T-helper 1 cell treated with Interleukin-12 subunit alpha and Interleukin-12 subunit beta and Interleukin-4 antibody, amounts not matched to agents 30 ng/mL and 1 ng/mL, for 36 hours (primary cell): Measurements from ENCODE around the gene EMC10. TPM values are rescaled to one million over a fixed set of nuclear protein-coding genes. Genes with fewer than 3 reads are reported as not detected.
"Not testable (repeated sequence)": the region's sequence is repeated elsewhere in the genome, so short reads cannot be mapped to it uniquely, and the experiment has no call there.

Source experiments
- intact Hi-C: fragments of 100-400 bp; cut with micrococcal nuclease; formaldehyde crosslinking; loops from one replicate; pipeline ENCODE4 v1.15.1; 2024
- total RNA-seq: library from RNA; stranded (reverse); gene quantifications from 2 replicates; pipeline ENCODE4 v1.2.3, GENCODE V29; 2022

EMC10 gene
- total RNA-seq, 1 donor from 2014 or later: 81.9 TPM

- intact Hi-C loops: no loop called here
These were observed 25.7 kb upstream of the EMC10 start for GRCh38 chr19:50450369-50451222.

DNA sequence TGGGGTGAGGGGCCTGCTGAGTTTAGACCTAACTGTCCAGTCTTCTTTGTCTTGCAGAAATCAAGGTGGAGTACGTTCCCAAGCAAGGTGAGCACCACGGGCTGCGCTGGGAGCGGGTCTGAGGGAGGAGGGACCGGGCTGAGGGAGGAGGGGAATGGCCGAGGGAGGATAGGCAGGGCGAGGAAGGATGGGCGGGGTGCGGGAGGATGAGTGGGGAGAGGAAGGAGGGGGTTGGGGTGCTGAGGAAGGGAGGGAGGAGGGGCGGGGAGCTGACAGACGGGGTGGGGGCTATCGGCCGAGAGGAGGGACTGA, 25.1 kb upstream of the EMC10 start:
- intact Hi-C loops: no loop called here

DNA sequence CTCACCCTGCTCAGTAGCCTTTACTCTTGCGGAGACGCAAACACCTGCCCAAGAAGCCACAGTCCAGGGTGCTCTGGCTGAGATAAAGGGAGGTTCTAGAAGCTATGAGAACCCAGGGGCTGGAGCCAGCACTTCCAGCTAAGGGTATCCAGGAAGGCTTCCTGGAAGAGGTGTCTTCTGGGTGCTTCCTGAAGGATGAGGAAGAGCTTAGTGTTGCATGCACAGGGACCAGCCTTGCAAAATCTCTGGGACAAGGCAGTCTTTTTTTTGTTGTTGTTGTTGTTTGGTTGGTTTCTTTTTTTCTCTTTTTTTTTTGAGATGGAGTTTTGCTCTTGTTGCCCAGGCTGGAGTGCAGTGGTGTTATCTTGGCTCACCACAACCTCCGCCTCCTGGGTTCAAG, 23.1 kb upstream of the EMC10 start:
- intact Hi-C loops: no loop called here

DNA sequence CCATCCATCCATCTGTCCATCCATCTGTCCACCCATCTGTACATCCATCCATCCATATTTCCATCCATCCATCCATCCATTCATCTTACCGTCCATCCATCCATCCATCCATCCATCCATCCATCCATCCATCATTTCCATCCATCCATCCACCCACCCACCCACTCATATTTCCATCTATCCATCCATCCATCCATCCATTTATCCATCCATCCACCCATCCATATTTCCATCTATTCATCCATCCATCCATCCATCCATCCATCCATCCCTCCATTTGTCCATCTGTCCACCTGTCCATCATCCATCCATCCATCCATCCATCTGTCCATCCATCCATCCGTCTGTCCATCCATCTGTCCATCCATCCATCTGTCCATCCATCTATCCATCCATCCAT, 20.3 kb upstream of the EMC10 start:
- intact Hi-C loops: no loop called here

GRCh38 chr19:50457300-50457699, 19.0 kb upstream of the EMC10 start:
- intact Hi-C loops: no loop called here

GRCh38 chr19:50458396-50459066, 17.8 kb upstream of the EMC10 start:
- intact Hi-C loops: no loop called here

DNA sequence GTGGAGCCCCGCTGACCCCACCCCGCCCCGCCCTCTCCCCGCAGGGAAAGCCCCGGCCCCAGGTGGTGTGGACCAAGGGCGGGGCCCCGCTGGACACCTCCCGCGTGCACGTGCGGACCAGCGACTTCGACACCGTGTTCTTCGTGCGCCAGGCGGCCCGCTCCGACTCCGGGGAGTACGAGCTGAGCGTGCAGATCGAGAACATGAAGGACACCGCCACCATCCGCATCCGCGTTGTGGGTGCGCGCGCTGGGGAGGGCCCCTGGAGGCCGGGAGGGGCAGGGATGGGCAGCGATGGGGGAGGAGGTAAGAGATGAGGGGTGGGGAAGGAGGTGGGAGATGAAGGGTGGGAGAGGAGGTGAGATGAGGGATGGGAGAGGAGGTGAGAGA, 17.2 kb upstream of the EMC10 start:
- intact Hi-C loops: no loop called here

GRCh38 chr19:50459638-50460037, 16.7 kb upstream of the EMC10 start:
- intact Hi-C loops: no loop called here

GRCh38 chr19:50460161-50460765, 16.0 kb upstream of the EMC10 start:
- intact Hi-C loops: no loop called here

DNA sequence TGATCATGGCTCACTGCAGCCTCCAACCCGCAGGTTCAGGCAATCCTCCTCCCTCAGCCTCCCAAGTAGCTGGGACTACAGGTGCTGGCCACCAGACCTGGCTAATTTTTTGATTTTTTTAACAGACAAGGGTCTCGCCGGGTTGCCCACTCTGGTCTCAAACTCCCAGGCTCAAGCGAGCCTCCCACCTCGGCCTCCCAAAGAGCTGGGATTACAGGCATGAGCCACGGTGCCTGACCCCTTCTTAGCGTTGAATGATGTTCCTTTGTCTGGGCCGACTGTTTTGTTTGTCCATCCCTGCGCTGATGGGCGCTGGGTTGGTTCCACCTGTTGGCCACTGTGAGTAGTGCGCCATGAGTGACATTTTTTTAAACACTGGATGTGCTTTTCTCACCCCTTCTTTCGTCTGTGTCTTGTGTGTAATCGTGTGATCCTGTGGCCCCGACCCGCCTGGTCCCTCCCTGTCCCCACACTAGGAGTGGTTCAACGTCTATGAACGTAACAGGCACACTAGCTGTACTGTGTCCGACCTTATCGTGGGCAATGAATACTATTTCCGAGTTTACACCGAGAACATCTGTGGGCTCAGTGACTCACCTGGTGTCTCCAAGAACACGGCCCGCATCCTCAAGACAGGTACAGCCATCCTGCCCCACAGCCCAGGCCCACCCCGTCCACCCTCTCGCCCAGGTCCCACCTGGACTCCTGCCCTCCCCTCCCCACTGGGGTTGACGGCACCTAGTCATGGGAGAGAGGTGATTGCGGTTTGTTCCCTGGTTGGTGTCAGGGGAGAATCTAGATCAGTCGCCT, 15.0 kb upstream of the EMC10 start:
- intact Hi-C loops: loop anchor here (1.0 kb wide), 4 partner anchors 15 to 132 kb away; partner anchors contain the start of genes EMC10, GARIN5A and KCNC3

- intact Hi-C loops: no loop called here
These were observed 13.3 kb upstream of the EMC10 start for GRCh38 chr19:50462970-50463369.

- intact Hi-C loops: no loop called here
These were observed 12.0 kb upstream of the EMC10 start for GRCh38 chr19:50464348-50464747.

DNA sequence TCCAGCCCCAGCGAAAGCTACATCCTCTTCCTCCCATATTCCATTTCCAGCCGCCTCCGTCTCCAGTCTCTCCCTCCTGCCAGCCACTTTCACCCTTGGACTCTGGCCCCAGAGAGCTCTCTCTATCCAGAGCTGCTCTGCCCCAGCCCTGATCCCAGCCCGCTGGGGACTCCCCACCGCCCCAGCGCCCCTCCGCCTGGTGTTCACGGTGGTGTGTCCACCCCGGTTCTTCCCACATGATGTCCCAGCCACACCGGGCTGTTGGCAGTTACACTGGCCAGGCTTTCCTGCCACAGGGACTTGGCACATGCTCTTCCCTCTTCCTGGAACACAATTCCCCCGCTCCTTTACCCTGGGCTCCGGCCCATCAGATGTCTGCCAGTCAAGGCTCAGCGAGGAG, 11.3 kb upstream of the EMC10 start:
- intact Hi-C loops: no loop called here

DNA sequence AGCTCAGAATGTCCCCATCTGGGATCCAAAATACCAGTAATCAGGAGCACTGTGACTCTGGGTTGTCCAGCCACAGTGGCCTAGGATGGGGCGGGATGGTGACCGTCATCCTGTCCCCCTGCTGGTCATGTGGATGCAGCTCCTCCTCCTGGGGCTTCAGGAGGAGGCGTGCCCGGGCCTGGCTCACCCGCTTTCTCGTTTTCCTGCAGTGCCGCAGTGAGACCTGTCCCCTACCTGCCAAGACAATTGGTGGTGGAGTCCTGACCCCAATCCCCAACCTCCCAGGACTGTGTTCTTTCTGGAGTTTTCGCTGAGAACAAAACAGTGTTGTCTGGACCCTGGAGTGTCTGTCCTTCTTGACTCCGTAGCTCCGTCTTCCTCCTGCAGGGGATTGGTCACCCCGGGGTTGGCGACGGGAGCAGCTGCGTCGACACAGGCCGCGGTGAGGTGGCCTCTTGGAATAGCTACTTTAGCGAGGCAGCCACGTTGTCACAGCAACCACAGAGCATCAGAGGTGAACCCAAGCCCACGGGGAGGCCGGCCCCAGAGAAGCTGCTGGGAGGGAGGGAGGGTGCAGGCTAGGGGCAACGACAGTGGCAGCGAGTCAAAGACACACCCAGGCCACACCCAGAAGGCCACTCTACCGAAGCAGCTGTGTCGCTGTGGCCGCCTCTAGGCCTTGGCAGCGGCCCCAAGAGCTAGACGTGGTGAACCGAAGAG, 10.2 kb upstream of the EMC10 start:
- intact Hi-C loops: no loop called here

DNA sequence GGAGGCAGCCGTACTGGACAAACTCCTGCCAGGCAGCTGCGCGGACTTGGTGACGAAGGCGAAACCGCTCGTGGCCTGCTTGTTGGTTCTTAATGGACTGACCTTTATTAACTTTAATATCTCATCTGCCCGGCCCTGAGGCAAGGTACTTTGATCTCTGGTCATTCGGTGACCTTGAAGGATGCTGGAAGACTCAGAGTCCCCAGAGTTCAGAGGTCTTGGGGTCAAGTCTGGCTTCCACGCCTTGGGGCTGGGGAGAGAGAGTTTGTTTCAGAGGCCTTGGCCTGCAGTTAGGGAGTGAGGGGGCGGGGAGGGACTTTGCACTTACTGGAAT, 9.6 kb upstream of the EMC10 start:
- intact Hi-C loops: no loop called here

- intact Hi-C loops: no loop called here
These were observed 8.7 kb upstream of the EMC10 start for GRCh38 chr19:50467566-50467965.

DNA sequence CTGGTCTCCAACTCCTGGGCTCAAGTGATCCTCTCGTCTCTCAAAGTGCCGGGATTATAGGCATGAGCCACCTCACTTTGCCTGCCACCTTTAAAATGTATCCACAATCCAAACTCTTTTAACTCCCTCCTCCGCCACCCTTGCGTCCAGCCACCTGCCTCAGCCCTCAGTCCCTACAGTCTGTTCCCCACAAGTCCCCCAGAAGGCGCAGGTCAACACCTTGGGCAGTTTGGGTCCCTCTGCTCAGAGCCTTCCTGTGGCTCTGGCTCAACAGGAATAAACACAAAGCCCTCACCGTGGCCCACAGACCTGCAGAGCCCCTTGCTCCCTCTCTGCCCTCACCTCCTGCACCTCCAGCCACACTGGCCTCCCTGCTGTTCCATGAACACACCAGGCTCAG, 7.5 kb upstream of the EMC10 start:
- intact Hi-C loops: no loop called here

DNA sequence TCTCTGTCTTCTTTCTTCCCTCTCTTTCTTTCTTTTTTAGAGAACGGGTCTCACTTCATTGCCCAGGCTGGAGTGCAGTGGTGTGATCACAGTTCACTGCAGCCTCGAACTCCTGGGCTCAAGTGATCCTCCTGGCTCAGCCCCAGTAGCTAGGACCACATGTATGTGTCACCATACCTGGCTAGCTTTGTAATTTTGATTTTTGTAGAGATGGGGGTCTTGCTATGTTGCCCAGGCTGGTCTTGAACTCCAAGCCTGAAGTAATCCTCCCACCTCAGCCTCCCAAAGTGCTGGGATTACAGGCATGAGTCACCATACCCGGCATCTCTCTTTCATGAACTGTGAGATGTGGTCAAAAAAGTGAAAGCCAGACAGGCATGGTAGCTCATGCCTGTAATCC, 3.0 kb upstream of the EMC10 start:
- intact Hi-C loops: not testable (repeated sequence)

DNA sequence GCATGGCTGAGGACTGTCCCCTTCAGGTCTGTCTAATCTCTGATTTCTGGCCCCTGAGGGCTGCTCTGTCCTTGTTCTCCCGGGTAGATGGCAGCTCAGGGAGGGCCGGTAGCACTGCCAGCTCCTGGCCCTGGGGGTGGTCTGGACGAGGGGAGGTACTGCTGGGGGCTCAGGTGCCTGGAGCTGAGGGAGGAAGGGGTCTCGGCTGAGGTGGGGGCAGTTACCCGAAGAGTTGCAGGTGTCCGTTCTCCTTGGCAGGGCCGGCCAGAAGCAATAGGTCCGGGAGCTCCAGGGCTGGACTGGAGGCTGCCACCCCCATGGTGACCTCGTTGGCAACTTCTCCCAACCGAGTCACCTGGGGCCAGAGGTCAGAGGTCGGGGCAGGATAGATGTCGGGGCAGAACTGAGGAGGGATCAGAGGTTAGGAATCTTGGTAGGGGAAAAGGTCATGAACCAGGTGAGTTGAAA, 1.2 kb upstream of the EMC10 start:
- intact Hi-C loops: no loop called here

DNA sequence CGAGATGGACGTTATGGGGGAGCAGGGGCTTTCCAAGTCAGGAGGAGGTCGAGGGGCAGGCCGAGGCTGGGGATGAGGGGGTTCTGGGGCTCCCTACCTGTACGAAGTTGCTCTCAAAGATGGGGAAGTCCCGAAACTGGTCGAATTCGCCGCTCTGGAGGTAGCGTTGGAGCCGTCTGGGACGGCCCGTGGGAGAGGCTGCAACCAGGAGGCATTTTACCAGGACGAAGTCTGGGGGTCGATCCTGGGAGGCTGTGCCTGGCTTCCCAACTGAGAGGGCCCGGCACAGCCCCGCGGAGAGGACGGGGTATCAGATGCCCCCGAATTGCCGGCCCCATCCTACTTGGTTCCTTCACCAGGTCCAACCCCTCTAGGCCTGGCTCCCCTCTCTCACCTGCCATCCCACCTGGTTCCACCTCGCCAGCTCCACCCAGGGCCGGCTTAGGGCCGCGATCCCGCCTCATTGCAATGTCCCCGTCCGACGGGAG, 527 bp upstream of the EMC10 start:
- intact Hi-C loops: loop anchor here (1.0 to 2.0 kb wide), 8 partner anchors 14 to 146 kb away; partner anchors contain the start of genes JOSD2, KCNC3, NR1H2 and POLD1

DNA sequence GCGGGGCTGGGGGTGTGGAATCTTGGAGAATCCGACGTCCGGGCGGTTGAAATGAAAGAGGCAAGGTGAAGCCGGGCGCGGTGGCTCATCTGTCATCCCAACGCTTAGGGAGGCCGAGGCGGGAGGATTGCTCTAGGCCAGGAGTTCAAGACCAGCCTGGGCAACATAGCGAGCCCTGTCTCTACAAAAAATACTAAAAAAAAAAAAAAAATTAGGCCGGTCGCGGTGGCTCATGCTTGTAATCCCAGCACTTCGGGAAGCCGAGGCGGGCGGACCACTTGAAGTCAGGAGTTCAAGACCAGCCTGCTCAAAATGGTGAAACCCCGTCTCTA, 566 bp downstream of the EMC10 start:
- intact Hi-C loops: loop anchor here (1.0 to 2.0 kb wide), 8 partner anchors 16 to 148 kb away; partner anchors contain the start of genes JOSD2, KCNC3, NR1H2 and POLD1
